Ascending aorta (tissue), 2 donors: Measurements from ENCODE around the gene ANXA11. TPM values are rescaled to one million over a fixed set of nuclear protein-coding genes. Genes with fewer than 3 reads are reported as not detected.

Experiments
- DNase-seq, 2 donors: peaks; one replicate each; pipeline ENCODE4 v3.0.0-alpha.2; 2019; ENCODE audit warnings: low spot score in 2 of 2
- H3K27ac ChIP-seq, 2 donors: fragments of 200-600 bp; sonication (generic); one replicate each; pipeline ENCODE4 v1.5.1; 2016 to 2017; ENCODE audit warnings: mild to moderate bottlenecking in 1 of 2
- H3K27me3 ChIP-seq: fragments of 200-600 bp; sonication (generic); one replicate; pipeline ENCODE4 v1.5.1; 2017
- H3K36me3 ChIP-seq, 2 donors: fragments of 200-600 bp; sonication (generic); one replicate each; pipeline ENCODE4 v1.5.1; 2016
- H3K4me1 ChIP-seq, 2 donors: fragments of 200-600 bp; sonication (generic); one replicate each; pipeline ENCODE4 v1.5.1; 2016 to 2017; ENCODE audit warnings: mild to moderate bottlenecking in 1 of 2
- H3K4me3 ChIP-seq, 2 donors: fragments of 200-600 bp; sonication (generic); one replicate each; pipeline ENCODE4 v1.5.1; 2016 to 2017; ENCODE audit warnings: mild to moderate bottlenecking in 1 of 2
- H3K9me3 ChIP-seq, 2 donors: fragments of 200-600 bp; sonication (generic); one replicate each; pipeline ENCODE4 v1.5.1; 2016
- CTCF ChIP-seq, 3 experiments: fragments of 200-600 bp in 2 of 3; fragments of 450-650 bp in 1 of 3; sonication (generic) in 2 of 3; IDR thresholded peaks; one replicate each; pipeline ENCODE4 v1.5.1; 2016 to 2019; ENCODE audit warnings: antibody characterized with exemption in 3 of 3, mild to moderate bottlenecking in 1 of 3, moderate library complexity in 1 of 3
- intact Hi-C: fragments of 100-400 bp; cut with DNase I; formaldehyde crosslinking; loops from one replicate; pipeline ENCODE4 v1.15.1; 2023
- total RNA-seq: library from RNA; depleted of rRNA; stranded (reverse); fragments of >200 nt; gene quantifications from one replicate; pipeline ENCODE4 v1.1.0, GENCODE V29; 2016

Gene ANXA11
- total RNA-seq, 1 donor from 2014 or later: 237 TPM

GRCh38 chr10:80187060-80187459 lies 18.3 kb downstream of the ANXA11 start:
- H3K27ac ChIP-seq: peak overlapping the region; percentile 6 to 39
- peak in 1 of 2 donors; percentile 61 for DNase-seq

GRCh38 chr10:80186364-80187012 lies 18.8 kb downstream of the ANXA11 start:
- no peaks in the 10 kb centered on the region for H3K9me3 ChIP-seq
- intact Hi-C loops: no loop called here
- H3K27me3 ChIP-seq: no peaks in the 10 kb centered on the region
- H3K4me1 ChIP-seq: peaks cover 19 to 50% of the 10 kb centered on the region in 2 donors
- TF ChIP-seq CTCF (IDR thresholded peaks at IDR 0.05): no peak
- H3K4me3 ChIP-seq: no peak overlapping the region
- no peaks in the 10 kb centered on the region for H3K36me3 ChIP-seq
- DNase-seq: no peak
- peak overlapping the region; percentile 39 to 57 for H3K27ac ChIP-seq

More at GRCh38 chr10:80187060-80187459, 18.3 kb downstream of the ANXA11 start:
- intact Hi-C loops: no loop called here
- Histone ChIP-seq H3K27me3 (no peaks in the 10 kb centered on the region), H3K4me1 (peaks cover 19 to 50% of the 10 kb centered on the region in 2 donors), H3K36me3 (no peaks in the 10 kb centered on the region), H3K4me3 (no peak overlapping the region), H3K9me3 (no peaks in the 10 kb centered on the region)
- no peak for TF ChIP-seq CTCF (IDR thresholded peaks at IDR 0.05)

- TF ChIP-seq CTCF (IDR thresholded peaks at IDR 0.05): no peak
- no peaks in the 10 kb centered on the region for H3K9me3 ChIP-seq
- no peaks in the 10 kb centered on the region for H3K27me3 ChIP-seq
- no peak for DNase-seq
- no peaks in the 10 kb centered on the region for H3K36me3 ChIP-seq
- H3K27ac ChIP-seq: peak overlapping the region; percentile 39 to 57
- peaks cover 19 to 46% of the 10 kb centered on the region in 2 donors for H3K4me1 ChIP-seq
- intact Hi-C loops: no loop called here
- H3K4me3 ChIP-seq: no peak overlapping the region
Observed at GRCh38 chr10:80185578-80186299, 19.6 kb downstream of the ANXA11 start.

GRCh38 chr10:80184291-80184690 lies 21.0 kb downstream of the ANXA11 start:
- Histone ChIP-seq H3K27ac (no peak overlapping the region), H3K4me3 (no peak overlapping the region), H3K9me3 (no peaks in the 10 kb centered on the region), H3K27me3 (no peaks in the 10 kb centered on the region), H3K36me3 (peaks cover 0 to 2% of the 10 kb centered on the region in 2 donors), H3K4me1 (peaks cover 19 to 46% of the 10 kb centered on the region in 2 donors)
- intact Hi-C loops: no loop called here
- no peak for DNase-seq
- TF ChIP-seq CTCF (IDR thresholded peaks at IDR 0.05): no peak

- peaks cover 0 to 2% of the 10 kb centered on the region in 2 donors for H3K36me3 ChIP-seq
- H3K4me3 ChIP-seq: no peak overlapping the region
- DNase-seq: no peak
- H3K9me3 ChIP-seq: no peaks in the 10 kb centered on the region
- intact Hi-C loops: no loop called here
- TF ChIP-seq CTCF (IDR thresholded peaks at IDR 0.05): no peak
- H3K27ac ChIP-seq: peak overlapping the region; percentile 19 to 21
- H3K27me3 ChIP-seq: no peaks in the 10 kb centered on the region
- peaks cover 19 to 47% of the 10 kb centered on the region in 2 donors for H3K4me1 ChIP-seq
Observed at GRCh38 chr10:80183436-80183835, 21.9 kb downstream of the ANXA11 start.
